Loucy (cell line): ENCODE results near the gene TNKS1BP1.

ENCODE experiments used
- EZH2phosphoT487 ChIP-seq: fragments of 200-600 bp; IDR thresholded peaks from 2 replicates; pipeline ENCODE4 v1.6.1; 2018; ENCODE audit warnings: antibody characterized with exemption, mild to moderate bottlenecking, moderate library complexity, borderline replicate concordance
- TF ChIP-seq, protein P1 (sequence below): fragments of 200-600 bp; sonication (generic); conservative IDR thresholded peaks from 2 replicates; pipeline ENCODE4 v1.5.1; 2014; ENCODE audit warnings: mild to moderate bottlenecking, antibody characterized with exemption, low read length

DNA sequence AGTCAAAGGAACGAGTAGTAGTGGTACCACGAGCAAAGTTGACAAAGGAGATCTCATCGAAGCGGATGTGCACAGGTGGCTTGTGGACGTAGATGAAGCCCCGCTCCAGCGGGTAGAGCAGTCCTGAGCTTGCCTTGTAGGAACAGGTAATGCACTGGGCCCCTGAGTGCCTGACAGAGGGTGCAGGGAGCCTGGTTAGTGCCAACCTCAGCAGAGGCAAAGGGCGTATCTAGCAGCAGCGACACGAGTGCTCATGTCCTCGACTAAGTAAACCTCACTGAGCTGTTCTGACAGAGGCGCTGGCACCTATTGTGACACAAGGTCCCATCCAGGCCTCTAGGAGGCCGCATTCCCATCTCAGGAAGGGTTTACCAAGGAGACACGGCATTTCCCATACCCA lies 7.0 kb upstream of the TNKS1BP1 start:
- TF ChIP-seq, protein P1, sequence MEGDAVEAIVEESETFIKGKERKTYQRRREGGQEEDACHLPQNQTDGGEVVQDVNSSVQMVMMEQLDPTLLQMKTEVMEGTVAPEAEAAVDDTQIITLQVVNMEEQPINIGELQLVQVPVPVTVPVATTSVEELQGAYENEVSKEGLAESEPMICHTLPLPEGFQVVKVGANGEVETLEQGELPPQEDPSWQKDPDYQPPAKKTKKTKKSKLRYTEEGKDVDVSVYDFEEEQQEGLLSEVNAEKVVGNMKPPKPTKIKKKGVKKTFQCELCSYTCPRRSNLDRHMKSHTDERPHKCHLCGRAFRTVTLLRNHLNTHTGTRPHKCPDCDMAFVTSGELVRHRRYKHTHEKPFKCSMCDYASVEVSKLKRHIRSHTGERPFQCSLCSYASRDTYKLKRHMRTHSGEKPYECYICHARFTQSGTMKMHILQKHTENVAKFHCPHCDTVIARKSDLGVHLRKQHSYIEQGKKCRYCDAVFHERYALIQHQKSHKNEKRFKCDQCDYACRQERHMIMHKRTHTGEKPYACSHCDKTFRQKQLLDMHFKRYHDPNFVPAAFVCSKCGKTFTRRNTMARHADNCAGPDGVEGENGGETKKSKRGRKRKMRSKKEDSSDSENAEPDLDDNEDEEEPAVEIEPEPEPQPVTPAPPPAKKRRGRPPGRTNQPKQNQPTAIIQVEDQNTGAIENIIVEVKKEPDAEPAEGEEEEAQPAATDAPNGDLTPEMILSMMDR, result no peak
- TF ChIP-seq EZH2phosphoT487, result no peak
